ENCODE measurements around the gene HCN2.
A peak's percentile ranks its signal among the peaks of the same experiment; 100 is the strongest.

The HCN2 gene

GRCh38 chr19:664913-665443 is 75.3 kb downstream of the HCN2 start:
- Histone ChIP-seq H3K79me1 (replicated peaks; ENCODE audit: low read length, poor library complexity, severe bottlenecking) (peaks cover 1% of the 10 kb centered on the region), H3K27ac (ENCODE audit: low read length, poor library complexity, severe bottlenecking) (no peak overlapping the region), H3K4ac (ENCODE audit: low read depth in 1 of 2, low read length in 2 of 2) (no peak overlapping the region), H4K8ac (ENCODE audit: low read length) (peak overlapping the region; percentile 93), H3K14ac (ENCODE audit: low read length in 2 of 2) (no peak overlapping the region), H2BK12ac (ENCODE audit: low read length in 2 of 2) (peak overlapping the region in 1 of 2 experiments; percentile 16), H2BK120ac (ENCODE audit: low read depth, low read length) (no peak overlapping the region), H3K9ac (ENCODE audit: low read length) (peak overlapping the region; percentile 86), H3K18ac (ENCODE audit: low read depth in 1 of 2, low read length in 2 of 2) (peak overlapping the region in 1 of 2 experiments; percentile 5), H2AFZ (ENCODE audit: low read depth, low read length) (peak overlapping the region; percentile 11), H2AK5ac (ENCODE audit: low read length, severe bottlenecking) (no peak overlapping the region), H3K4me3 (ENCODE audit: insufficient read depth in 1 of 2, low read depth in 1 of 2, low read length in 2 of 2) (peak overlapping the region in 1 of 2 experiments; percentile 63), H2BK15ac (ENCODE audit: low read depth, poor library complexity, severe bottlenecking) (no peak overlapping the region), H3K23ac (ENCODE audit: low read length in 2 of 2) (no peak overlapping the region), H3K27me3 (ENCODE audit: control insufficient read depth in 1 of 2, insufficient read depth in 1 of 2, low read length in 2 of 2) (no peaks in the 10 kb centered on the region), H3K36me3 (ENCODE audit: control insufficient read depth in 1 of 2, insufficient read depth in 2 of 2, low read depth in 1 of 2, low read length in 2 of 2) (peaks cover 0 to 15% of the 10 kb centered on the region in 2 experiments), H3K4me2 (ENCODE audit: low read length, poor library complexity, severe bottlenecking) (peak overlapping the region; percentile 4), H4K91ac (ENCODE audit: low read length) (no peak overlapping the region), H3K4me1 (ENCODE audit: control insufficient read depth, insufficient read depth, low read depth, low read length) (peaks cover 28% of the 10 kb centered on the region), H2BK5ac (ENCODE audit: low read depth, low read length, poor library complexity, severe bottlenecking) (no peak overlapping the region), H3K9me3 (ENCODE audit: control insufficient read depth, low read length) (no peaks in the 10 kb centered on the region)
- DNase-seq, result peak; percentile 84
- WGBS, result 15% methylated on average over 24 of the region's 24 CpGs

Data from mesenchymal stem cell (in vitro differentiated cells and primary cell).